NCI-H510A treated with DMSO at 0.1 percent for 48 hours (cell line): ENCODE results near the gene GRIK4.

Experiments used
- DNase-seq: peaks from one replicate; lab custom pipeline; 2025; lab: John Stamatoyannopoulos, UW

The GRIK4 gene

GRCh38 chr11:120954381-120954780 is 442.8 kb downstream of the GRIK4 start:
- DNase-seq: no peak

- no peak for DNase-seq
These were observed 445.4 kb downstream of the GRIK4 start for GRCh38 chr11:120956710-120957495.

- DNase-seq: no peak
These were observed 446.6 kb downstream of the GRIK4 start for GRCh38 chr11:120958185-120958584.

GRCh38 chr11:120959189-120959588 is 447.6 kb downstream of the GRIK4 start:
- DNase-seq: no peak

- DNase-seq: no peak
These were observed 453.3 kb downstream of the GRIK4 start for GRCh38 chr11:120964857-120965256.

- DNase-seq: no peak
These were observed 455.3 kb downstream of the GRIK4 start for GRCh38 chr11:120966840-120967239.

- DNase-seq: no peak
These were observed 458.4 kb downstream of the GRIK4 start for GRCh38 chr11:120969993-120970392.

GRCh38 chr11:120971825-120972224 is 460.3 kb downstream of the GRIK4 start:
- DNase-seq: no peak

- no peak for DNase-seq
These were observed 461.1 kb downstream of the GRIK4 start for GRCh38 chr11:120972621-120973020.

GRCh38 chr11:120973501-120973900 is 462.0 kb downstream of the GRIK4 start:
- DNase-seq: no peak

- DNase-seq: no peak
These were observed 462.9 kb downstream of the GRIK4 start for GRCh38 chr11:120974466-120974865.

- DNase-seq: no peak
These were observed 463.4 kb downstream of the GRIK4 start for GRCh38 chr11:120974965-120975364.

GRCh38 chr11:120977266-120978137 is 466.0 kb downstream of the GRIK4 start:
- no peak for DNase-seq

GRCh38 chr11:120978701-120979100 is 467.2 kb downstream of the GRIK4 start:
- DNase-seq: no peak

- no peak for DNase-seq
These were observed 474.4 kb downstream of the GRIK4 start for GRCh38 chr11:120985718-120986569.

- no peak for DNase-seq
These were observed 477.1 kb downstream of the GRIK4 start for GRCh38 chr11:120988603-120989002.

- no peak for DNase-seq
These were observed 480.5 kb downstream of the GRIK4 start for GRCh38 chr11:120991830-120992686.

- DNase-seq: no peak
These were observed 482.7 kb downstream of the GRIK4 start for GRCh38 chr11:120994091-120994859.

GRCh38 chr11:120995184-120995583 is 483.6 kb downstream of the GRIK4 start:
- no peak for DNase-seq

GRCh38 chr11:120996973-120997372 is 485.4 kb downstream of the GRIK4 start:
- no peak for DNase-seq
